Skin epidermis (tissue), 12 donors: ENCODE results near the gene EIF6.

ENCODE experiments used
- H3K27ac ChIP-seq, 21 experiments: fragments of 200-600 bp; sonication (generic) in 11 of 21; one replicate each; pipeline ENCODE4 v1.5.0; 2020; ENCODE audit warnings: mild to moderate bottlenecking in 3 of 21, inconsistent platforms in 2 of 21, moderate library complexity in 2 of 21
- H3K4me3 ChIP-seq, 7 experiments: fragments of 200-600 bp; sonication (generic) in 2 of 7; one replicate each; pipeline ENCODE4 v1.5.0; 2020; ENCODE audit warnings: inconsistent platforms in 2 of 7, mild to moderate bottlenecking in 2 of 7, moderate library complexity in 1 of 7

The EIF6 gene

GRCh38 chr20:35297740-35298139 lies 13.2 kb upstream of the EIF6 start:
- Histone ChIP-seq H3K27ac (no peak overlapping the region), H3K4me3 (no peak overlapping the region)

GRCh38 chr20:35297155-35297554 lies 12.6 kb upstream of the EIF6 start:
- H3K4me3 ChIP-seq, result no peak overlapping the region
- H3K27ac ChIP-seq, result no peak overlapping the region

GRCh38 chr20:35296101-35296554 lies 11.6 kb upstream of the EIF6 start:
- H3K4me3 ChIP-seq, result no peak overlapping the region
- no peak overlapping the region for H3K27ac ChIP-seq

DNA sequence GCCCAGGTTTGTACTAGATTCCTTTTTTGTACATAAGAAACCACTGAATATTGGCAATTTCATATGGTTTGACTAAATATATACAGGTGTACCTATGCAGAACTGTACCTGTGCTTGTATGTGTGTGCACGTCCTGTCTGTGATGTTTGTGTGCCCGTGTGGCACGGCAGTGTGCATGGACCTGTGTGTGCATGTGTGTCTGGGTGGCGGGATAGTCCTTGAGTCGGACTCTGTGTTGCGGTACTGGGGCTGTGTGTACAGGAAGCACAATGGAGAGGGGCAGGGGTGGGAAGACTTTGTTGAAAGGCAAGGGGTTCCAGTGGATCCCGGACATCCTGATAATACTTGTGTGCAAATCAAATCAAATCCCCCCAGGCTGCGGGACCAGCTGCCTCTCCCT lies 11.1 kb upstream of the EIF6 start:
- no peak overlapping the region for H3K4me3 ChIP-seq
- H3K27ac ChIP-seq, result no peak overlapping the region

- Histone ChIP-seq H3K27ac (no peak overlapping the region), H3K4me3 (no peak overlapping the region)
Observed at GRCh38 chr20:35295058-35295457, 10.5 kb upstream of the EIF6 start.

- Histone ChIP-seq H3K4me3 (no peak overlapping the region), H3K27ac (no peak overlapping the region)
Observed at GRCh38 chr20:35294293-35294685, 9.7 kb upstream of the EIF6 start.

DNA sequence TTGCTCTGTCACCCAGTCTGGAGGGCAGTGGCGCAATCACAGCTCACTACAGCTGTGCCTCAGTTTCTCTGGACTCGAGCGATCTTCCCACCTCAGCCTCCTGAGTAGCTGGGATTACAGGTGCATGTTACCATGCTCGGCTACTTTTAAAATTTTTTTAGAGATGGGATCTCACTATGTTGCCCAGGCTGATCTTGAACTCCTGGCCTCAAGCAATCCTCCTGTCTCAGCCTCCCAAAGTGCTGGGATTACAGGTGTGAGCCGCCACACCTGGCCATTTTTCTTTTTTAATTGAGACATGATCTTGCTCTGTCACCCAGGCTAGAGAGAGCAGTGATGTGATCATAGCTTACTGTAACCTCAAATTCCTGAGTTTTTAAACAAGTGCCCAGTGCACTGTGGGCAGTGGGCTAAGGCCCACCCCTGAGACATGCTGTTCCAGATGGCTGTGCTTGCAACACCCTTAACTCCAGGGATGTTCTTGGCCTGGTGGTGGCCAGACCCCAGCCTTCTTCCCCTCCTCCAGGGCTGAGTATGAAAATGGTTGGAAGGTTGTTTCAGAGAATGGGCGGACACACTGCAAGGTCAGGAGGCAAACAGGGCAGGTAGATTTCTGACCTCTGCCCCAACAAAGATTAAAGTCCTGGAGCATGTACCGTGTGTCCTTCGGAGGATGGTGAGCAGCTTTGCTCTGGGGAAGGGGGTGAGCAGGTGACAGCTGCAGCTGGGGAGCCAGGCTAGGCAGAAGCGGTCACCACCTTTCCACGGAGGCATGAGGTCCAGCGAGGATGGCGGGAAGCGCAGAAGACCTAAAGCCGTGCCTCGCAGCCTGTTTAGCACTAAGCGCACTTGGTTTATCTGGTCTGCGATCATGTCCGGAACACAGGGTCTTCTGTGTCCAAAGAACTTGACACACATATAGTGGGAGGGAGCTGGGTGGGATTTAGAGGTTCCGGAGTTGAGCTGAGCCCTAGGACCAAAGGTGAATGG lies 9.0 kb upstream of the EIF6 start:
- Histone ChIP-seq H3K4me3 (no peak overlapping the region), H3K27ac (no peak overlapping the region)

DNA sequence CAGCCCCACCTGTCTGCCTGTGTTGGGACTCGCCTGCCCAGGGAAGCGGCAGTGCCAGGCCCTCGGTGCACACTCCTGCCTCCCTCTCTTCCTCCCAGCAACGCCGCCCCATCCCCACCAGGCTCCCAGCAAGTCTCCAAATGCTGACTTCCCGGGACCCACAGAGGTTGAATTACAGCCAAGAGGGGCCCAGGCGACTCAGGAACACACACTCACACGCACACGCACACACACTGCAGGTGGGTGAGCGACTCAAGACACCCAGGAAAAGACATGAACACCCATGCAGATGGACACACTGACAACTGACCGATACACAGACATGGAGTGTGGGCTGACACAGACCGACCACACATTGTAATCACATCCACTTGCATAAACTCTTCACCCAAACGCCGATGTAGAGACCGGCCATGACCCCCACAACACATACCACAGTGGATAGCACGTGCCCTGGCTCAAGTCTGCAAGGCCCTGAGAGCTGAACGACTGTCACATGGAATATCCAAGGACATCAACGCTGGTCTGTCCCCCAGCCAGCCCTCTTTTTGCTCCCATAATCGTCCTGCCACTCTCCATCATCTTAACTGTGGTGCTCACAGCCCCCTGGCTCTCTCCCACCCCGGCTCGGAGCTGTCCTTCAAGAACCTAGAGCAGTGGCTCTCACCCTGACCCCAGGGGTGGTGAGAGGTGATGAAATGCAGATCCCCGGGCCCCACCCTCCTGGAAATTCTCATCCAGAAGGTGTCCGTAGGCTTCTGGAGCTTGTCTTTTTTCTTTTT lies 8.1 kb upstream of the EIF6 start:
- Histone ChIP-seq H3K27ac (peak overlapping the region in 10 of 21 experiments; percentile 33 to 88 (median 82)), H3K4me3 (peak overlapping the region in 3 of 7 experiments; percentile 32 to 47 (median 32))

GRCh38 chr20:35291654-35292503 lies 7.3 kb upstream of the EIF6 start, which contains the start of gene FAM83C:
Gene FAM83C (minus strand): TSS chr20:35292425. CDS start chr20:35292304, 121 bp downstream.
- peak within 1 kb of the TSS in 20 of 21 experiments; percentile 13 to 90 (median 80) for H3K27ac ChIP-seq
- peak within 1 kb of the TSS; percentile 26 to 47 (median 32) for H3K4me3 ChIP-seq

DNA sequence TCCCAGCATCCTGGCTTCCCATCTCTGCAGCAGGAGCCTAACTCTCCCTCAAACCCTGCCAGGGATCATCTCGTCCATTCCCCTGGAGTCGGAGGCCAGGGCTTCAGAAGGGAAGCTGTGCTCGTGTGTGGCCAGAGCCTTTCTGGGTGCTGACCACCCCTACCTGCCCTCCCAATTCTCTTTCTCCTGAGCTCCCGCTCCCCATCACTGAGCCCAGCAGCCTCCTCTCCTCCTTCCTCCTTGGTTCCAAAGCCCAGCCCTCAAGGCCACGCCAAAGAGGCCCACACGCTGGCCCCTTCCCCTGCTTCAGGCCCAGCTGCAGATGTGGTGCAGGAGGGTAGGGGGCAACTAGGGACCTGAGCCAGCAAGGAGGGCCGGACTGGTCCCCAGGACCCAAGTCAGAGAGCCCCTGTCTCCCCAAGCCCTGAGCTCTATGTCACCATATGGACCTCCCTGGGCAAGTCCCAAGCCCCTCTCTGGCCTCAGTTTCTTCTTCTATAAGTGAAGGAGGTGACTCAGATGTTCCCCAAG lies 6.4 kb upstream of the EIF6 start:
- peak overlapping the region in 6 of 21 experiments; percentile 10 to 88 (median 76) for H3K27ac ChIP-seq
- H3K4me3 ChIP-seq, result peak overlapping the region in 6 of 7 experiments; percentile 17 to 47 (median 30)

GRCh38 chr20:35290186-35290886 lies 5.8 kb upstream of the EIF6 start:
- Histone ChIP-seq H3K4me3 (peak overlapping the region in 4 of 7 experiments; percentile 17 to 47 (median 29)), H3K27ac (peak overlapping the region in 3 of 21 experiments; percentile 1 to 79 (median 26))

DNA sequence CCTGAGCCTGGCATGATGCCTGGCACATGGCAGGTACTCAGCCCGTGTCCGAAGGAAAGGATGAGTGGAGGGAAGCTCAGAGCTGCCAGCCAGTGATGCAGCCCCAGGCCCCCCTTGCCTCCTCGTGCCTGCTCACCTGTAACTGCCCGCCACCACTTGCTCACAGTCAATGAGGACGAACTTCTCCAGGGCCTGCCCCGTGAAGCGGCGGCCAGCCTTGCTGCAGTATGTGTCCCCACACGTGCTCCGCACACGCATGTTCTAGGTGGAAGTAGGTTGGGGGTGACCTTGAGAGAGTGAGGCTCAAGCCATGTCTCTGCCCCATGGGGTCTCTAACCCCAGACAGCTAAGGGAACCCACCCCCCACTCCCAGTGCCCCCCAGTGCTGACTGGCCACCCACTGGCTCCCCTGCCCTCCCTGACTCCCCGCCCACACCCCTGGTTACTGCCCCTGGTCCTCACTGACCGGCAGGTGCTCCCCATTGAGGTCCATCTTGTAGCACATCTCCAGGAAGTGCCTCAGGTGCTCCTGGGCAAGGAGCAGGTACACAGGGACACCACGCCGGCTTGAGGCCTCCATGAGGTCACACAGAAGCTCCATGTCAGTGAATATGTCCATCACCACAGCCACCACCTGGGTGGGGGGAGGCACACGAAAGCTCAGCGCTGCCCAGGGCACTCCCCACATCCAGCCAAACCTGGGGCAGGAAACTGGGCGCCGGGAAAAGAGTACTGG lies 3.9 kb upstream of the EIF6 start:
- no peak overlapping the region for H3K27ac ChIP-seq
- H3K4me3 ChIP-seq, result no peak overlapping the region

GRCh38 chr20:35287509-35288324 lies 3.1 kb upstream of the EIF6 start:
- H3K4me3 ChIP-seq, result no peak overlapping the region

GRCh38 chr20:35286899-35287508 lies 2.4 kb upstream of the EIF6 start:
- H3K27ac ChIP-seq, result peak overlapping the region in 2 of 21 experiments; percentile 22 to 47

More at GRCh38 chr20:35287509-35288324, 3.1 kb upstream of the EIF6 start:
- H3K27ac ChIP-seq, result peak overlapping the region in 1 of 21 experiments; percentile 47

DNA sequence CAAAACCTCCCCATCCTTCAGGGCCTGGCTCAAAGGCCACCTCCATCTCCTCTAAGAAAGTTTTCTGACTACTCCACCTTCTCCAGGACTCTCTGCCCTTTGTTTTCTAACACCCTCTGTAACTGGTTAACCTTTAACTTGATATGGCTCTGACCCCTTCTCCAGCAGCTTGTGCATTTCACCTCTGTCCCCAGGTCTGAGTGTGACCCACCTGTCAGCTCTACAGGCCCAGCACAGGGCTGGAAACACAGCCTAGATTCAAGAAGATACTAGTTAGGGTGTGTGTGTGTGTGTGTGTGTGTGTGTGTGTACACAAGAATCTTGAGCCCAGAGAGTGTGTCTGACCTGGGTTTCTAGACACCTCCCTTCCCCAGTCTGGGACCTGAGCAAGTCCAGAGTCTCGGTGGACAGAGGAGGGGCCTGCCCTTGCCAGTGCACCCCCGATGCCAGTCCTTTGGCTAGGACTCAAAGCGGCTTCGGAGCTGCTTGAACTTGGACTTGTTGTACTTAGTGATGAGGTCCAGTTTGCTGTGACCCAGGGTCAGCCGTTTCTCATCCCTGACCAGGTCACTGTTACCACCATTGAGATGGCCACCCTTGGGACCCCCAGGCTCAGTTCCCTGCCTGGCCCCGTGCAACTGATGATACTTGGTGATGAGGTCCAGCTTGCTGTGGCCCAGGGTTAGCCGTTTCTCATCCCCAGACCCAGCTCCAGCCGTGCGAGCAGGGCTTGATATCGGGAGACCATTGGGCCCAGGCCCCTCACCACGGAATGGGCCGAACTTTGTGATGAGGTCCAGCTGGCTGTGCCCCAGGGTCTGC lies 1.7 kb upstream of the EIF6 start:
- Histone ChIP-seq H3K27ac (peak overlapping the region in 5 of 21 experiments; percentile 11 to 36 (median 32)), H3K4me3 (no peak overlapping the region)

More at GRCh38 chr20:35286899-35287508, 2.4 kb upstream of the EIF6 start:
- no peak overlapping the region for H3K4me3 ChIP-seq

GRCh38 chr20:35285806-35286076 lies 1.2 kb upstream of the EIF6 start:
- no peak overlapping the region for H3K4me3 ChIP-seq
- peak overlapping the region in 5 of 21 experiments; percentile 11 to 90 (median 32) for H3K27ac ChIP-seq
